ENCODE data around the gene GPR87.

GPR87 gene

DNA sequence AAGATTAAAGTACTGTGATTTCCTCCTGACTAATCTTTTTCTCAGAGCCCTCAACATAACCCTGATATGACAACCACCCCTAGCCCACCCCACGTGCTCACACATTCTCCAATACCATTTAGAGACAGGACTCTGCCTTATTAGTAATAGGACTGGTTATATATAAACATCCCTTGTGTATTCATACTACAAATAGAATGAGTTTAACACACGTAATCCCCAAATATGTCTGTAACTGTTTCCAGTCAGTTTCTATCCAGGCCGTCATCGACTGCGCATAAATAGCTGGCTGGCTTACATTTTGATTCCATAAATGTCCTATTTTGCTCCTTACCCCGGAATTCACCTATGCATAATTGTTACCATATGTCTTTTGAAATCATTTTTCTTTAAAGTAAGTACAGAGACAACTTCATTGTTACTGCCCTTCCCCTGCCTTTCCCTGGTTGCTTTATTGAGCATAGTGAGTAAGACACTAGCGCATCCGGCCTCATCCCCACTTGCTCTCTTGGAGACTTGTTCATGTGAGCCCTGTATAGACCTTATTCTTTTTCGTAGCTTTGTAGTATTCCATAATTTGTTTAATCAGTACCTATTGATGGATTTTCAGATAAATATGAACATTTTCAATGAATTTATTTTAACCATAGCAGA lies 34.8 kb downstream of the GPR87 start:
- Mint-ChIP-seq H3K4me3 (no peak overlapping the region), H3K9me3 (no peaks in the 10 kb centered on the region), H3K27ac (no peak overlapping the region), H3K27me3 (no peaks in the 10 kb centered on the region), H3K4me1 (peaks cover 53% of the 10 kb centered on the region)
- ATAC-seq (no peak), DNase-seq (no peak)

DNA sequence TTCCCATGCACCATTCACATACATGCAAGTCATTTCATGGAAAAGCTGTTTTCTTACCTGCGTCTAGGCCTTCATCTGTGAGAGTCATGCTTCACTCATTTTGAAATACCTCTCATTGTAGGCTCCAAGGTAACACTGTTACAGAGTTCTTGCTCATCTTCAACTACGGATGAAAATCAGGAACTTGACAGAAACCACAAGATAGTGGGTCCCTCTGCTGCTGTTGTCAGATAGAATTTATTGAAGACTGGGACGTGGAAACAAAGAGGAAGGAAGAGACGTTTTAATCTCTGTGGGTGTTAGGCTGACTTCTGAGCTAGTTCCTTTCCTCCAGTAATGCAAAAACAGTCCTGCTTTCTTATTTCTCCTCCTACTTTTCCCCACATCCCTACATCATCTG lies 38.4 kb downstream of the GPR87 start, which contains the start of gene P2RY14:
TSS of gene P2RY14 (minus strand) at position 313 of the 400 bp plus-strand sequence. CDS start 64,226 bp downstream, outside the sequence.
- H3K9me3 Mint-ChIP-seq: no peaks in the 10 kb centered on the region
- no peaks in the 10 kb centered on the region for H3K27me3 Mint-ChIP-seq
- no peak for DNase-seq
- peak within 1 kb of the TSS; percentile 20 to 60 for H3K27ac Mint-ChIP-seq
- H3K4me3 Mint-ChIP-seq: peak within 1 kb of the TSS; percentile 30 to 51
- peaks cover 67% of the 10 kb centered on the region for H3K4me1 Mint-ChIP-seq
- peak; percentile 58 for ATAC-seq

DNA sequence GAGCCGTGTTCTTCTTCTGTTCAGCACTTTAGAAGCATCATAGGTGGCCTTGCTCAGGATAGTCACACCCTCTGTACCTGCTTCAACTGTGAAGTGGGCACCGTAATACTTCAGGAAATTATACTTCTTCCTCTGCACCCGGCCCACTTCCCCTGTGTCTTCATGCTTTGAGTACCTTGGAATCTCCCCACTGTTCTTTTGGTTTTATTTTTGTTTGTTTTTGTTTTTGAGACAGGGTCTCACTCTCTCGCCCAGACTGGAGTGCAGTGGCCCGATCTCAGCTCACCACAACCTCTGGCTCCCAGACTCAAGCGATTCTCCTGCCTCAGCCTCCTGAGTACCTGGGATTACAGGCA lies 40.0 kb downstream of the GPR87 start:
- peaks cover 60% of the 10 kb centered on the region for H3K4me1 Mint-ChIP-seq
- H3K27ac Mint-ChIP-seq: peak overlapping the region; percentile 75 to 91
- DNase-seq: peak in 1 of 2 donors; percentile 43
- H3K4me3 Mint-ChIP-seq: peak overlapping the region; percentile 67 to 76
- no peaks in the 10 kb centered on the region for H3K9me3 Mint-ChIP-seq
- peak; percentile 86 for ATAC-seq
- no peaks in the 10 kb centered on the region for H3K27me3 Mint-ChIP-seq

DNA sequence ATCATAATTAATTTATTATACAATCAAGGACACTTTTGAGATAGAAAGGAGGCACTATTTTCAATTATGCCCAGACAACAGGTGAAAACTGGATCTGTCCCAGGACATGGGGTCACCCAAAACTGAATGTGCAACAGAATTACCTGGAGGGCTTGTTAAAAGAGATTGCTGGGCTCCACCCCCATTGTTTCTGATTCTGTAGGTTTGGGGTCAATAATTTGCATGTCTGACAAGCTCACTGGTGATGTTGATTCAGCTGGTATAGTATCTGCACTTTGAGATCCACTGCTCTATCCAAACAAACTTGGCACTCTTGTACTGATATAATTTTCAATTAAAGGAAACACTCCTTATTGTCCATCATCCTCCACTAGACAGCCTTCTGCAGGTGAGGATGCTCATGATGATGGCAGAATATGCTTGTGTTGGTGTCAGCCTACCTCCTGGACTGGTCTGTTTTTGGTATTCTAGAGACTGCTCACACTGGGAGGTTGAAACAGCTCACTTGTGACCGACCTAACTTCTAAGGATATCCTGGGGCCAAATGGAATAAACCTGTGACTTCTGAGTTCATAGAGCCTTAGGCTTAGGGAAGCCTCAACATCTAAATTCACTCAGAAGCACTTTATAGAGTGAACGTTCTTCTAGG lies 40.5 kb downstream of the GPR87 start:
- peak; percentile 41 for ATAC-seq
- peaks cover 61% of the 10 kb centered on the region for H3K4me1 Mint-ChIP-seq
- peak overlapping the region; percentile 14 to 76 for H3K4me3 Mint-ChIP-seq

DNA sequence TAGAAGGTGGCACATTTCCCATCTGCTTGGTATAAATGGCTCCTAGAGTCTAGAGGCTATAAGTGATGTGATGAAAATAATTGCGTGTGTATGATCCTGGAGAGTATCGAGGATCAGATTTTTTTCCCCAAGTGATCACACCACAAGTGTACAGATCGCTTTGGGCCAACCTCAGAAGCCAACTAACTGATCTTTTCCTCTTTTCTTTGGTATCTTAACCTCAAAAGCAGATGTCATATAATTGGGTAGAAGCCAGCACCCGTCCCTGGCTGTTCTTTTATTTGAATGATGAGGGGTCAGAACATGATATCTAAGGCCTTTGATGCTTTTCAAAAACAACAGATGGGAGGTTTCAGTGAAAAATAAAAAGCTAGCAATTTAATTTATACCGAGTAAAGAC lies 41.5 kb downstream of the GPR87 start:
- H3K4me1 Mint-ChIP-seq: peaks cover 63% of the 10 kb centered on the region
- ATAC-seq (no peak), DNase-seq (no peak)
- H3K4me3 Mint-ChIP-seq: no peak overlapping the region
- H3K27ac Mint-ChIP-seq: peak overlapping the region in 1 of 2 donors; percentile 34
- H3K9me3 Mint-ChIP-seq: no peaks in the 10 kb centered on the region
- H3K27me3 Mint-ChIP-seq: no peaks in the 10 kb centered on the region

More for the DNA sequence above, 40.5 kb downstream of the GPR87 start:
- H3K9me3 Mint-ChIP-seq: no peaks in the 10 kb centered on the region
- DNase-seq: no peak
- no peaks in the 10 kb centered on the region for H3K27me3 Mint-ChIP-seq
- H3K27ac Mint-ChIP-seq: peak overlapping the region in 1 of 2 donors; percentile 91

DNA sequence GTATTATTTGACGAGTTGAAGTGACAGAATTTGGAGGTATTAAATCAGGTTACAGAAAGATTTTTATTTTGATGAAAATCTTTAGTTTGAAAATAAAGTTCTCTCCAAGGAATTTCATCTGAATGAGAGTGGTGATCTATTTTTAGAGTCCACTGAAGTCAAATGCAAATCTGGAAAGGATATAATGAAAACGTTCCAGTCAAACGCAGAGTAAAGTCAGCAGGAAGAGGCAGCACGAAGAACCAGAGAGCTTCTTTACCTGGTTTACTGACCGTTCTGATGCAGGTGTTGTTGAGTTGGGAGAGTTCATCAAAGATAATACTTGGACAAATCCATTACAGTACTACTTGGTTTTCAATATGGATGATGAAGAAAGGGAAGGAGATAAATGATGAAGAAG lies 47.0 kb downstream of the GPR87 start:
- Mint-ChIP-seq H3K4me3 (peak overlapping the region; percentile 2 to 19), H3K9me3 (peaks cover 0 to 9% of the 10 kb centered on the region in 2 donors), H3K4me1 (peaks cover 38% of the 10 kb centered on the region), H3K27ac (peak overlapping the region in 1 of 2 donors; percentile 53), H3K27me3 (no peaks in the 10 kb centered on the region)
- DNase-seq (no peak), ATAC-seq (no peak)

DNA sequence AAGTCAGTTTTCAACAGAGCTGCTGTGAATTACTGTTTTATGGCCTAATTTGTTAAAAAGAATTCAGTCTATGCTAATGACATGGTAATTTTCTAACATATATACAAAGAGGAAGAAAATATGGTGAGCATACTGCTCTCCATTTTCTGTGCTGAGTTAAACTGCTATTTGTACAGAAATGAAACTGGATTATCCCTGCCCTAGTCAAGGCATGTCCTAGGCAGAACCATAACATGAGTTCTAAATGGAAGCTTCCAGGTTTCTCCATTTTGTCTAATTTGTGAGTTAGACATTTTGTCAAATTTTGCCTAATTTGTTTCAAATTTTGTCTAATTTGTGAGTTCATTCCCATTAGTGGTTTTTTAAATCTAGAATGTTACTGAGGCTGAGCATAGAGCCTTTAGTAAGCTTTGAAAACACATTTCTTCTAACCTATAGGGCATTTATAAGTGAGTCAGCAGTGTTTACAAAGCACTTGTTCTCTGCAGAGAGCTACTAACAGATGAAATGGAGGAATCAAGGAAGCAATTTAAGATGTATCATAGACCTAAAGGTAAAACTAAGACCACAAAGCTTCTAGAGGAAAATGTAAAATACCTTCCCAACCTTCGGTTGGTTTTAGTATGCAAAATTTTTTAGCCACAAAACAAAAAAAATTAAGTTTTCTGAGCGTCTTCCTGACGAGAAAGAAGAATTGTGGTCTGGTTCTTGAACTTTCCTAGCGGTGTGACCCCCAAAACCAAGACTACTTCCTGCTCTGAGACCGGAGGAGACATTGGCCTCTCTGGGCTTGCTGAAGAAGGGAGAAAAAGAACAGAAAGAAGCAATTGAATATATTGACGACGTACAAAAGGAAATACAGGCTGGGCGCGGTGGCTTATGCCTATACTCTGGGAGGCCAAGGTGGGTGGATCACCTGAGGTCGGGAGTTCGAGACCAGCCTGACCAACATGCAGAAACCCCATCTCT lies 48.1 kb downstream of the GPR87 start:
- Mint-ChIP-seq H3K27ac (peak overlapping the region; percentile 69 to 87), H3K27me3 (no peaks in the 10 kb centered on the region), H3K9me3 (peaks cover 0 to 9% of the 10 kb centered on the region in 2 donors), H3K4me1 (peaks cover 33% of the 10 kb centered on the region), H3K4me3 (peak overlapping the region; percentile 59 to 74)
- ATAC-seq (peak; percentile 94), DNase-seq (peak; percentile 45 to 81)

DNA sequence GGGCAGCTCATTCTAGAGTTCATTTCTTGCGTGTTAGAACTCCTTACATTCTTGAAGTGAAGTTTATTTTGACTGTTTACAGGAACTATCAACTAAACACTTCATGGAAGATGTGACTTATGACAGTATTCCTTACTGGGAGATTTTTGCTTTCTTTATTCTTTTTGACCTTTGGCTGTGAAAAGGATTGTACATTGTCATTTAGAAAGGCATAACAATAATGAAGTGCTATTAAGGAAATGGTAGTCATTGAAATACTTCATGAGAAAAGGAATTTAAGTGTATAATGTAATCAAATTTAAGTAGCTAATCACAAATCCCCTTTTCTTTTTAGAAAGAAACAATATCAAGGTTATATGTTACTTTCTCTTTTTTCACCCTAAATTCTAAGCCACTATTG lies 49.6 kb downstream of the GPR87 start:
- H3K4me3 Mint-ChIP-seq: no peak overlapping the region
- H3K4me1 Mint-ChIP-seq: peaks cover 32% of the 10 kb centered on the region
- peaks cover 0 to 9% of the 10 kb centered on the region in 2 donors for H3K9me3 Mint-ChIP-seq
- DNase-seq (no peak), ATAC-seq (no peak)
- H3K27ac Mint-ChIP-seq: no peak overlapping the region
- no peaks in the 10 kb centered on the region for H3K27me3 Mint-ChIP-seq

DNA sequence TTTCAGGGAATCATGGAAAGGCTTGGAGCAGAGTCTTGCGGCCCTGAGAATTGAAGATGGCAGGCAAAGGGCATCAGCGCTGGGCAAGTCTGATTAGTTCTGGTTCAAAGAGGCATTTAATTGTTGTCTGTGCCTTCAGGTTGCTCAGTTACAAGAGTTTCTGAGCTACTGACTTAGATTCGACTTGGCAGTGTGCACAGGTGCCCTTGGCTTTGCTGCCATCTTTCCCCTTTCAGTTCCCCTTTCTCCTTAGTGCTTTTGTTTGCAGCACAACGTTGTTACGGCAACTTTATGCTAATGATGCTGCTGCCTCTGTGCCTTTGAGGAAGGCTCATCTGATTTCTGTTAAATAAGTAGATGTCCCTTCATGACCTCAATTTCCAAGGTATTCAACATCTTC lies 50.8 kb downstream of the GPR87 start:
- H3K4me3 Mint-ChIP-seq: no peak overlapping the region
- no peak for DNase-seq
- ATAC-seq: no peak
- H3K9me3 Mint-ChIP-seq: peaks cover 0 to 9% of the 10 kb centered on the region in 2 donors
- H3K27me3 Mint-ChIP-seq: no peaks in the 10 kb centered on the region
- H3K4me1 Mint-ChIP-seq: peaks cover 27% of the 10 kb centered on the region
- H3K27ac Mint-ChIP-seq: no peak overlapping the region

DNA sequence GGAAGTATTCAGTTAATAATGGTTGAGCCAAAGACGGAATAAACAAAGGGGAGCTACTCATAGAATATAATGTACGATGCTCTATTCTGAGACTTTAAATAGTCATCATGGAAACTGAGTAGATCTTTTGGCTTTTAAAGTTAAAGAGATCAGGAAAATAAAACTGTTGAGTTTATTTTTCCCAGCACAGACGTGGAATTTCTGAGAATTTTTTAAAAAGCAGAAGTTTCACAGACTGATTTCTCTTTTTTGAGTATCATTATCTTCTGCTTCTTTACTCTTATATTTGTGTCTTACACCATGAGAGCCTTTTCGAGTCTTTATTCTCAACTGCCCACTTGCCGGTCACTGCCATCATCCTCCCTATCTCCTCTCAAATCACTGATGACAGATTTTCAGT lies 51.5 kb downstream of the GPR87 start:
- Mint-ChIP-seq H3K27ac (no peak overlapping the region), H3K4me3 (no peak overlapping the region)

DNA sequence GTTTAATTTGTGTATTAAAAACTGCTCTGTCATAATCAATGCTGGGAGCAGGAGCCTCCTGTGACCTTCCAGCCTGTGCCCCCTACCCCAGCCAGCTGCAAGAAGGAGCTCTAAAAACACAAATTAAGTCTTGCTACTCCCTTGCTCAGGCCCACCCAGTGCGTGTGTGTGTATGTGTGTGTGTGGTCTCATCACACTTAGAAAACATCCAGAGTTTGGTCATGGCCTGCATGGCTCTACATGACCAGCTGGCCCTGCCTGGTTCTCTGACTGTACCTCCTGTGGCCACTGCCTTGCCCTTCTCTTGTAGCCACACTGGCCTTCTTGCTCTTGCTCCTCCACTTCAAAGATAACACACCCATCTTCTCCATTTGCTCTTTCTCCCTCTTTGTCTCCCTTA lies 52.0 kb downstream of the GPR87 start:
- Mint-ChIP-seq H3K27me3 (peaks cover 5% of the 10 kb centered on the region), H3K4me1 (peaks cover 16% of the 10 kb centered on the region), H3K4me3 (no peak overlapping the region), H3K9me3 (peaks cover 0 to 5% of the 10 kb centered on the region in 2 donors), H3K27ac (no peak overlapping the region)
- ATAC-seq: no peak
- DNase-seq: no peak

More for the DNA sequence above, 51.5 kb downstream of the GPR87 start:
- no peak for DNase-seq
- H3K27me3 Mint-ChIP-seq: no peaks in the 10 kb centered on the region
- H3K9me3 Mint-ChIP-seq: peaks cover 0 to 9% of the 10 kb centered on the region in 2 donors
- no peak for ATAC-seq
- peaks cover 21% of the 10 kb centered on the region for H3K4me1 Mint-ChIP-seq

DNA sequence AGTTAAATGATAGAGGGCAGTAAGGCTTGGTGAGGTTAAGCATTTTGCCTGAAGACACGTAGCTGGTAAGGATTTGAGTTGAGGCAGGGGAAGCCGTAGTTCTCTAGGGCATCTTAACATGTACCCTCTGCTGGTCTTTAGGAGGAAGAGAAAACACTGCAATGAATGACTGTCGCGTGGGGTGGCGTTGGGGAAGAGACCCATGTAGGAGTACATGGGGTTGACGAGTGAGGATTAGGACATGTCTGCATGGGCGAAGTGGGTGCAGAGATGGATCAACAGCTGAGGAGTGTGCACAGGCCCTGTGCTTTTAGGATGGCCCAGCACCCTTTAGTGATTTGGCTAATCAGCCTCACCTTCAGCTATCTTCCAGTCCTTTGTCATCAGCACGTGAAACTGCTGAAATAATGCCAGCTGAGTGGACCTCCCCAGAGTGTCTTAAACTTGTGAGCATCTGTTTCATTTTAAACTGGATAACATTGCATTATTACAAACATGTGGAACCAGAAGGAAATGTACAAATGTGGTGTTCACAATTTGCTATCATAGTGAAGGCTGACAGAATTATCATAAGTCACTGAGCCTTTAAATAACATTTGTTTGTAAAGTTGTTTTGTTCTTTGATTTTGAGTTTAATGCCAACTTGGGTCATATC lies 53.6 kb downstream of the GPR87 start:
- Mint-ChIP-seq H3K4me1 (no peaks in the 10 kb centered on the region), H3K9me3 (no peaks in the 10 kb centered on the region), H3K4me3 (no peak overlapping the region), H3K27ac (peak overlapping the region in 1 of 2 donors; percentile 36), H3K27me3 (peaks cover 8% of the 10 kb centered on the region)
- ATAC-seq (no peak), DNase-seq (no peak)

DNA sequence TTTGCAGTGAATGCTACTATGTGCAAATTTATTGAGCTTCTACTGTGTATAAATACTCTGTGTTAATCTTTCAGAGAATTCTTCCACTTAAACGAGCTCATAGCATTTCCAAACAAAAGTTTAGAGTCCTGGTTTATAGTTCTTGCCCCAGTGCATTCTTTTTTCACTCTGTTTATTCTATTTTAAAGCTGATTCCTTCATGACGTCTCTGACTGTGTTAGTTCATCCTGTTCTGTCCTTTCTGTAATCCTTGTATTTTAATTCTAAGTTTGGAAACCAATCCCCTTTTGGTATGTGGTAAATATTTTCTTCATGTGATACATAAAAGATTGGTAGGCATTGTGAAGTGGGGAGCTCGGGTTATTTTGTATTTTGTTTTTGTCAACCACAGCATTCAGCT lies 57.0 kb downstream of the GPR87 start:
- H3K4me1 Mint-ChIP-seq: no peaks in the 10 kb centered on the region
- ATAC-seq (no peak), DNase-seq (no peak)
- peaks cover 8% of the 10 kb centered on the region for H3K27me3 Mint-ChIP-seq
- no peak overlapping the region for H3K27ac Mint-ChIP-seq
- H3K4me3 Mint-ChIP-seq: no peak overlapping the region
- H3K9me3 Mint-ChIP-seq: no peaks in the 10 kb centered on the region

DNA sequence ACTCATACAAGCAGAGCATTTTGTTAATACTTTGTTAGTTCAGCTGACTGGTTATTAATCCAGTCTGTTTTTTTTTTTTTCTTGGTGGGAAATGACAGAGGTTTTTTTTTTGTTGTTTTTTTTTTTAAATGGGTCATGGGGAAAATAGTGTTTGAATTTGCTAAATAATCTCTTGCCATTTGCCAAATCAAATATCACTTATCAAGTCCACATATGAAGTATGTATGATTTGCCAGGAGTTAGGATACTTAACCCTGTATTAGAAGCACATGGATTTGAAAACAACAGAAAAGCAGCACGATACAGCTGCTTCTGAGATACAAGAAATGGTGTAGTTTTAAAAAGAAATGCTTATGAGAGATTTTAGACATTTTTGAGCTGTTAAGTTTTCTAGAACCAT lies 59.9 kb downstream of the GPR87 start:
- Mint-ChIP-seq H3K27me3 (peaks cover 8% of the 10 kb centered on the region), H3K4me1 (no peaks in the 10 kb centered on the region), H3K4me3 (no peak overlapping the region), H3K9me3 (no peaks in the 10 kb centered on the region), H3K27ac (no peak overlapping the region)
- ATAC-seq: no peak
- DNase-seq: no peak

DNA sequence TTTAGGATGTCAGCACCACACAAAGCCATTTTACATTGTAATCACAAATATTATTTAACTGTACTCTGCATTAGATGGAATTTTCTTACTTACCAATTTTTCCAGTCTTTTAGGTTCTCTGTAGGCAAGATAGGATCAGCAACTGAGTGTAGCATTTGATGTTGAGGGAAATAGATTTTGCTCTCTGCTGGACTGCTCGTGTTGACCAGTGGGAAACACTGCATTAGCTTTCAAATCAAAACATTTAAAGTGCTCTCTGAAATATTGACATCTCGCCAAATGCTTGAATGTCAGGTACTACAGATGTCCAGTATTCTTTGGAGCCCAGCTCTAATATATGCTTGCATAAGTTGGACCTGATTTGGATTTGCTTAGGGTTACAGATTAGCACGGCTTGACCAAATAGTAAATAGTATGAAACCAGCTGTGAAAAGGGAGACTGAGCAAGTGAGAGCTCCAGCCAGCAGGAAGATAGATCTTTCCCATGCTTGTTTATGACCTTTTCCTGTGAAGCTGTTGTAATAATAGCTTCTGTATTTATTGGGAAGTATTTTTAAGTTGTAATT lies 67.8 kb downstream of the GPR87 start:
- DNase-seq (no peak), ATAC-seq (no peak)
- Mint-ChIP-seq H3K27me3 (no peaks in the 10 kb centered on the region), H3K9me3 (no peaks in the 10 kb centered on the region), H3K4me1 (no peaks in the 10 kb centered on the region), H3K27ac (no peak overlapping the region), H3K4me3 (no peak overlapping the region)

Data from stimulated activated naive CD8-positive, alpha-beta T cell treated with anti-CD3 and anti-CD28 coated beads, Interleukin-15, amount 100 ng/mL, for 72 hours (primary cell).